DND-41 (cell line): ENCODE measurements around the gene ATF1.

Experiments
- EZH2 ChIP-seq: IDR thresholded peaks from 3 replicates; pipeline ENCODE4 v1.6.1; 2012; ENCODE audit warnings: borderline replicate concordance, low read depth, mild to moderate bottlenecking, moderate library complexity, low read length, inconsistent platforms; ENCODE audit not compliant: severe bottlenecking
- TF ChIP-seq, protein P1 (sequence below): IDR thresholded peaks from 2 replicates; pipeline ENCODE4 v1.5.1; 2012; ENCODE audit warnings: borderline replicate concordance, low read length, moderate library complexity, mild to moderate bottlenecking; ENCODE audit not compliant: poor library complexity, severe bottlenecking; ENCODE audit errors: extremely low read depth

DNA sequence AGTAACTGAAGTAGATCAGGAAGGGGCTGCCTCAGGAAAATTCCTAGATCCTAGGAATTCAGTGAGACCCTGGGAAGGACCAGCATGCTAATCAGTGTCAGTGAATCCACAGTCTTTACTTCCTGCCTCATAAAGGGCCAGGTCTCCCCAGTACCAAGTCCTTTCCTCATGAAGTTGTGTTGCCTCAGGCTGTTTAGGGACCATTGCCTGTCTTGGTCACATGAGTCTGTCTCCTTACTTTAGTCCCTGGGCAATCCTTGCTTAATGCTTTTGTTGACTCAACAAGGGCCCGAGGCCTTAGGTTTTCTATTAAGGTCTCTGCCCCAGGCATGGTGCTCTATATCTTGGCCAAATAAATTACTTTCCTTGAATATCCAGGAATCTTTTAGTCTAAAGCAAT, 16.1 kb upstream of the ATF1 start:
- TF ChIP-seq, protein P1, sequence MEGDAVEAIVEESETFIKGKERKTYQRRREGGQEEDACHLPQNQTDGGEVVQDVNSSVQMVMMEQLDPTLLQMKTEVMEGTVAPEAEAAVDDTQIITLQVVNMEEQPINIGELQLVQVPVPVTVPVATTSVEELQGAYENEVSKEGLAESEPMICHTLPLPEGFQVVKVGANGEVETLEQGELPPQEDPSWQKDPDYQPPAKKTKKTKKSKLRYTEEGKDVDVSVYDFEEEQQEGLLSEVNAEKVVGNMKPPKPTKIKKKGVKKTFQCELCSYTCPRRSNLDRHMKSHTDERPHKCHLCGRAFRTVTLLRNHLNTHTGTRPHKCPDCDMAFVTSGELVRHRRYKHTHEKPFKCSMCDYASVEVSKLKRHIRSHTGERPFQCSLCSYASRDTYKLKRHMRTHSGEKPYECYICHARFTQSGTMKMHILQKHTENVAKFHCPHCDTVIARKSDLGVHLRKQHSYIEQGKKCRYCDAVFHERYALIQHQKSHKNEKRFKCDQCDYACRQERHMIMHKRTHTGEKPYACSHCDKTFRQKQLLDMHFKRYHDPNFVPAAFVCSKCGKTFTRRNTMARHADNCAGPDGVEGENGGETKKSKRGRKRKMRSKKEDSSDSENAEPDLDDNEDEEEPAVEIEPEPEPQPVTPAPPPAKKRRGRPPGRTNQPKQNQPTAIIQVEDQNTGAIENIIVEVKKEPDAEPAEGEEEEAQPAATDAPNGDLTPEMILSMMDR = no peak
- TF ChIP-seq EZH2 = no peak
